Stimulated activated CD8-positive, alpha-beta memory T cell treated with anti-CD3 and anti-CD28 coated beads, Interleukin-4, amount 100 ng/mL, for 1 hour (primary cell): ENCODE data around the gene ISCU.
"Not testable (repeated sequence)": the region's sequence is repeated elsewhere in the genome, so short reads cannot be mapped to it uniquely, and the experiment has no call there.

Experiments
- DNase-seq, 2 donors: peaks; one replicate each; pipeline ENCODE4 v3.0.0-alpha.2; 2020; ENCODE audit warnings: low read depth in 2 of 2, low spot score in 1 of 2

Gene ISCU

GRCh38 chr12:108616941-108617858 is 54.8 kb downstream of the ISCU start:
- DNase-seq = peak; percentile 41 to 57

- DNase-seq = peak; percentile 54 to 57
Measured at GRCh38 chr12:108618079-108618952, 55.9 kb downstream of the ISCU start.

GRCh38 chr12:108618953-108619274 is 56.5 kb downstream of the ISCU start:
- not testable (repeated sequence) for DNase-seq
